SK-N-MC (cell line): ENCODE results near the gene NGF.

Experiments used
- EZH2 ChIP-seq: fragments of 200-600 bp; sonication (generic); IDR thresholded peaks from one replicate; pipeline ENCODE4 v1.6.1; 2017; ENCODE audit warnings: antibody characterized with exemption
- POLR2AphosphoS5 ChIP-seq: IDR thresholded peaks from 2 replicates; pipeline ENCODE4 v1.6.1; 2012; ENCODE audit warnings: mild to moderate bottlenecking, low read depth, low read length, borderline replicate concordance

GRCh38 chr1:115237507-115237906 lies 100.5 kb downstream of the NGF start:
- TF ChIP-seq EZH2 (no peak), POLR2AphosphoS5 (no peak)
